GM19023 (cell line): ENCODE measurements around the gene FGFR2.

Experiments
- ATAC-seq: cut with Tn5 transposase; IDR thresholded peaks from one replicate; pipeline ENCODE4 v1.9.1; 2021; ENCODE audit warnings: mild to moderate bottlenecking, moderate library complexity; ENCODE audit not compliant: unreplicated experiment

Gene FGFR2

DNA sequence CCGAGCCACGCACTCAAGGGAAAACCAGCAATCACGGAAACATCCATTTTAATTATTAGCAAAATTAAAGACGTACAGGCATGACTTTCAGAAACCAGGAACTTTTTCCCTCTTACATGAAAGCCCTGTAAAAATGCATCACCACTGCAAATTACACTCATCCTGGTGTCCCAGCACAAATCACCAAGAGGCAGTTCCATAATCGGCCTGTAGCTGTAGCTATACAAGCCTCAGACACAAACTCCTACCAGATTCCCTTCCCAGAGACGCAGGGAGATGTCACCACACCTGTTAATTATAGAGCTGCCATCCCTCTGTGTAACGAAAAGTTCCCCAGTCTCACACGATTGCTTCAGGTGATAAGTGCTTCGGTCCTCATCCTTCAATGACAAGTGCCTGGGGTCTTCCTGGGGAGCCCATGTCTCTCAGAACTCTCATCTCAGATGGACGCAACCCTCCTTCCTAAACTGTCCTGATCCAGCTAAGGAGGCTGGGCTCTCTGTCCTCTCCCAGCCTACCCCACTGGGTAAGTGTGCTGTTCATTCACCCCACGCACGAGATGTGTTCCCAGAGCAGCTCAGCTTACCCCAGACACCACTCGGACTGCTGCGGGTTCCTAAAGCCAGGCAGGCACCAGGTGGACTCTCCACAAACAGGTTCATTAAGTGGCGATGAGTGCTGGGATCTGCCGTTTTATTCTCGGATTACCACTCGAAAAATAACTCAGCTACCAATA is 5.9 kb downstream of the FGFR2 start:
- no peak for ATAC-seq

DNA sequence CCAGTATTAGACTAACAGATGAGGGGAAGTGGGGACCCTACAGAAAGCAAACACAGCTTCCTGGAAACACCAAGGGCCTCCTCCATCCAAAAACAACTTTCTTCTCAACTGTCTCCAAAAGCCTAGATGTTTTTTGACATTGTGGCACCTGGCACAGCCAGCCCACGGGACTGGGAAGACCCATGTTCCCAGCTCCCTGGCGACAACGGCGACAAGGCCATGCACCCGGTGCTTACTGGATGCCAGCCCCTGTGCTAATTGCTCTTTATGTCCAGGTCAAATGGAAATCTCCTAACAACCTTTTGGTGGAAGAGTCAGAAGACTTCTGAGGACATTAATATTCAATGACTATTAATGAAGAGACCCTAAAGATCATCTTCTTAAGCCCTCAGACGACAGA is 7.1 kb downstream of the FGFR2 start:
- ATAC-seq: no peak

GRCh38 chr10:121590772-121591171 is 7.5 kb downstream of the FGFR2 start:
- no peak for ATAC-seq

DNA sequence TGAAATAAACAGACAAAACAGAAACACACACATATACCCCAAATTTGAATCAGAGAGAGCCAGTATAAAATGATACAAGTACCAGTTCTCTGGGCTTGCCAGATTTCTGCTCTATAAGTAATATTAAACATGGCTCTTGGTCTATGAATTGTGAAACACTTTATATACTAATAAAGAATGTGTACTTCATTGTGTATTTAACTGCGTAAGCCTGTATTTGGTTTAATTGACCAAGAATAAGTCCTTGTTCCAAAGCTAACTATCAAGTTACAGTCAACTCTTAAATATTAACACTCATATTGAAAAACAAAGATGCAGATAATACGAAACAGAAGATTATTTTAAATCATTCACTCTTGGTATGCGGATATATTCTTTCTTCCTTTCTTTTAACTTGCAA is 8.7 kb downstream of the FGFR2 start:
- ATAC-seq: no peak

GRCh38 chr10:121583857-121584256 is 14.4 kb downstream of the FGFR2 start:
- no peak for ATAC-seq

DNA sequence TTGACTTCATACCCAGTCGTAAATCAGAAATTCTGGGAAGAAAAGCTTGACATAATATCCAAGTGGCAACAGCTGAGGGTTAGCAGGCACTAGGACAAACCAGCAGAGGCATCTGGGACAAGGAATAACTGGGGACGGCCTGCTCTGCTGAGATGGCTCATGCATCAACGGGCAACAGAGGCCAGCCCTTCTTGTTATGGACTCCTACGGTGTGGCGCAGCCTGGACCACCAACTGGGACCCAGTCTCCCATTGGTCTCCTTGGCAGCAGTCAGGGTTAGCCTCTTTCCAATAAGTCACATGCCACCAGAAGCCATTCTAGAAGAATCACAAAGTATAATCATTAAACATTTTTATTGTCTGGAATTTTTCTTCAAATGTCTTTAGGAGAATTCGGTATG is 15.0 kb downstream of the FGFR2 start:
- ATAC-seq: no peak

DNA sequence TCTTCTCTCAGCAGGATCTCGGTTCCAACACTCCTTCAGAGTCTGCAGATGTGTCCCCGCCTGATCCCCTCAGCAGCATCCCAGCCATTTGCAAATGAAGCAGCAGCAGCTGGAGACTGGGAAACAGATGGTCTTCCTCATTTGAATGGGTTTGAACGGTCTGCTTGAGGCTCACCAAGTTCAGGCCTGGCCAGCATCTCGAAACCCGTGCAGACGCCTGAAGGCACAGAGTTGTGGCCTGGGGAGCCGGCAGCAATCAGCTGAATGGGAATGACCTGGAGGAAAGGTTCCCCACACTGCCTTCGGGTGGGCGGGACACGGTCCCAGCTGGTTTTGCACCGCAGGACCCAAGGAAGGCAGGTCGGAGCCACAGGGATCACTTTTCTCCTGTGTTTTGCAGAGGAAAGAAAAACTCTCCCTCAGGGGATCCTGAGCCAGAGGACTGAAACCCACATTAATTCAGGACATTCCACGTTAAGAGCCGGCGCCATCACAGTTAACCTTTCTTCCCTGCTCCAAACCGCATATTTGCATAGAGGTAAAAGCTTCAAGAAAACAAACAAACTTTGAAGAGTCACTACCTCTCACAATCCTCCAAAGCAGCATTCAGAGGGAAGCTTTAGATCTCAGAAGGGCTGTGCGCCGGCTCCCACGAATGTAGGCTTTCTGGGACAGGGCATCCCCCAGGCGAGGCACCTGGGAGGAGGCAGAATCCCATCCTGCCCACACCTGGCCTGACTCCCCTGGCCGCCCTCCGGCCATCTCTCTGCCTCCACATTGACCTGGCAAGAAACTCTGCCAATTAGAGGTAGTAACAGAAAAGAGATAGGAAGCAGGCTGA is 17.7 kb downstream of the FGFR2 start:
- ATAC-seq: no peak

- no peak for ATAC-seq
These were observed 18.6 kb downstream of the FGFR2 start for GRCh38 chr10:121579656-121580055.

- ATAC-seq: no peak
These were observed 19.3 kb downstream of the FGFR2 start for GRCh38 chr10:121578965-121579364.

- ATAC-seq: no peak
These were observed 19.9 kb downstream of the FGFR2 start for GRCh38 chr10:121578298-121578697.

- ATAC-seq: no peak
These were observed 20.7 kb downstream of the FGFR2 start for GRCh38 chr10:121577568-121577967.

- no peak for ATAC-seq
These were observed 22.1 kb downstream of the FGFR2 start for GRCh38 chr10:121576139-121576538.

- no peak for ATAC-seq
These were observed 23.6 kb downstream of the FGFR2 start for GRCh38 chr10:121574519-121575166.

- ATAC-seq: no peak
These were observed 24.7 kb downstream of the FGFR2 start for GRCh38 chr10:121573538-121573941.

DNA sequence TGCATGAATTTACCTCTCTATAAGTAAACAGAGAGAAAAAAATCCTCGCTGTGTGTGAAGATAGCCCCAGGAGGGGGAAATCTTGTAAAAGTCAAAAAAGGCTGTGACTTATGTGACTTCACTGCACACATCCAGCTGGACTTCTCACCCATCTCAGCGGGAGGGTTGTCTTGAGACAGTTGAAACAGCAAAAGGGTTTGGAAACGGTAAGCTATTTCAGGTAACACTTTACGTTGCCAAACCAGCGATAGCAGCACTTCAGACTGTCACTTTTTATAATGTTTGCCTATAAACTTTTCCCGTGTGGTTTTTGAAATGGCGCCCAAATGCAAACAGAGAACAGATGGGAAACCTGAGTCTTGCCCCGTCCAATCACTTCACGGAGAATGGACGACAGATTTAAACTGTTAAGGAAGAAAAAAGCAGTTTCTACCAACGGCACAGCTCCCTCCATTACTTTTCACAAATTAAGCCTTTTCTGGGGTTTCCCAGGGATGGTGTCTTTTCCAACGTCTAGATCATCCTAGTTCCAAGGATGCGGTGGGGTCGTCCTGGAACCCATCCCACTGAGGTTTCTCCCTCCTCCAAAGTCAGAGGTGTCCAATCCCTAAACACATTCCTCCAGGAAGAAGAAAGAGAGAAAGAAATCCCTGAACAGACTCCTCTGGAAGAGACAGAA is 25.2 kb downstream of the FGFR2 start:
- no peak for ATAC-seq

DNA sequence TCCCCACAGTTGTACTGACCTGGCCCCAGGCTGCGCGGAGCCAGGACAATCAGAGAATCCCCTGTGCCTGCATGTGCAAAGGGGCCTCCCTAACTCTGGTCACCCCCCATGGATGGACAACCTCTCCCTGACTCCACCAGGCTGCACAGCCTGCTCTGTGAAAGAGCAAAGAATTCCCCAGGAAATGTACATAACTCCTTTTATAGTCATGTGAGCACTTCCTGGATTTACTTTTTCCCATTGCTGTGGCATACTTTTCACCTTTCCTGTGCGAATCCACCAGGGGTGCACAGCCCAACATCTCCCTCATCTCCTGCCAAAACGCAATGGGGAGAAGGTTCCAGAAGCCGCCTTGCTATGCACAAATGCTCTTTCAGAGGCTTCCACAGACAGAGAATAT is 27.9 kb downstream of the FGFR2 start:
- no peak for ATAC-seq

- no peak for ATAC-seq
These were observed 30.0 kb downstream of the FGFR2 start for GRCh38 chr10:121568275-121568674.

DNA sequence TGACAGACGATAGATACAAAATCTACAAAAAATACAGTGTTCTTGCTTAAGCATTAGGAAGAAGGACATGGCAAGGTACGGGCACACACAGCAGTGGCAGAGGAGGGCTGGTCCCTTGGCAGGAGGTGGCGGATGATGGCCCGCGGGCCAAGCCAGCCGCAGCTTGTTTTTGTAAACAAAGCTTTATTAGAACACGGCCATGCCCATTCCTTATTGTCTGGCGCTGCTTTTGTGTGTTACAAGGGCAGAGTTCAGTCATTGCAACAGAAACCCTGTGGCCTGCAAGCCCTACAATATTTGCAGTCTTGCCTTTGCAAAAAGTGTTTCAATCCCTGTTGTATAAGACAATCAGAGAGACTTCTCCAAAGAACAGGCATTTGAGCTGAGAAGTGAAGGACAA is 30.7 kb downstream of the FGFR2 start:
- ATAC-seq: no peak

- no peak for ATAC-seq
These were observed 31.5 kb downstream of the FGFR2 start for GRCh38 chr10:121566755-121567154.

DNA sequence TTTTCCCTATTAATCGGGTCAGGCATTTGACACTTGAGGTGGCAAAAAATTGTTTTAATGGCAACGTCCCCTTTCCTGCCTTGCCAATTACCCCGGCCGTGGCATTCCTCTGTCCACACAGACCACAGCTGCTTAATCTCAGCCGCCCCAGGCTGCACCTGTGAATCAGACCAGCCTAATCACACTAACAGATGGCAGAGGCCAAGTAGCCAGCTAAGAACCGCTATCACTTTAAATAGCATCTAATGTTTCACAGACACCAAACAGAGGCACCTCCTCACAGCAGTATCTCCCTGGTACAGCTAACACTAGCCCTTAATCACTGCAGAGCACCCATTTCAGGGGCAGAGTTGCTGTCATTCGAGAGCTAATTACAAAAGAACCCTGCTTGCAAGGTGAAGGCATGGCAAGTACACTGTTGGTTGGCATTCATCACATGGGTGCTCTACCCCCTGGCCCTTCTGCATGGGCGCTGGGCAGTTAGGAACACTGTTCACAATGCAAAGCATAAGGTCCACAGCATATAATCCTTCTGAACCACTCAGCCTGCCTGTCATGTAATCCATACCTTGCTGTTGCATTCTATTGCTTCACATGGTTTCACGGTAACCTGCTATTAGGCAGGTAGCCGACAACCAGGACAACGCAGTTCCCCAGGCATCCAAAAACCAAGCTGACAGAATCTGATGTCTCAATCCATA is 38.8 kb downstream of the FGFR2 start:
- ATAC-seq: no peak

GRCh38 chr10:121558238-121558637 is 40.0 kb downstream of the FGFR2 start:
- ATAC-seq: no peak
